HEK293 (cell line): ENCODE results near the gene SLC30A10.

ENCODE experiments used
- CTCF ChIA-PET: fragments of 350-600 bp; formaldehyde crosslinking; extraction: SDS; loops from one replicate; lab custom pipeline; 2021; ENCODE audit warnings: antibody characterized with exemption; lab: Yijun Ruan, JAX
- POLR2A ChIA-PET: fragments of 300-600 bp; formaldehyde crosslinking; extraction: SDS; loops from one replicate; lab custom pipeline; 2020; ENCODE audit warnings: antibody characterized with exemption, inconsistent platforms; lab: Yijun Ruan, JAX
- H3K27ac ChIP-seq: fragments of 200-500 bp; sonication (Bioruptor generic); 2 replicates; pipeline ENCODE4 v1.5.1; 2014; ENCODE audit warnings: low read depth, low read length, control low read depth, inconsistent platforms; ENCODE audit errors: extremely low read depth
- H3K36me3 ChIP-seq, 2 experiments: fragments of 200-500 bp in 1 of 2; sonication (Bioruptor generic) in 1 of 2; 1 replicate in 1 of 2; 2 replicates in 1 of 2; pipeline ENCODE4 v1.5.1; 2014 to 2017; ENCODE audit warnings: inconsistent platforms in 2 of 2, low read length in 2 of 2; ENCODE audit not compliant: control insufficient read depth in 2 of 2, insufficient read depth in 1 of 2
- H3K4me1 ChIP-seq: fragments of 200-500 bp; sonication (Bioruptor generic); 2 replicates; pipeline ENCODE4 v1.5.1; 2014; ENCODE audit warnings: mild to moderate bottlenecking, low read length, inconsistent platforms; ENCODE audit not compliant: control insufficient read depth, insufficient read depth
- H3K4me3 ChIP-seq: 2 replicates; pipeline ENCODE4 v1.5.1; 2011; ENCODE audit warnings: low read depth, mild to moderate bottlenecking, control low read depth, low read length, moderate library complexity
- H3K9me3 ChIP-seq: fragments of 200-500 bp; sonication (Bioruptor generic); 2 replicates; pipeline ENCODE4 v1.5.1; 2014; ENCODE audit warnings: low read depth, low read length, inconsistent platforms; ENCODE audit not compliant: control insufficient read depth, insufficient read depth
- HOXA7 ChIP-seq: sonication (generic); formaldehyde crosslinking; IDR thresholded peaks from 2 replicates; pipeline ENCODE4 v1.8.1; 2022; ENCODE audit warnings: missing genetic modification reagents, borderline replicate concordance
- RBAK ChIP-seq: fragments of 450-650 bp; formaldehyde crosslinking; IDR thresholded peaks from 2 replicates; pipeline ENCODE4 v1.5.1; 2016; ENCODE audit warnings: missing biosample characterization, missing genetic modification characterization
- SCRT2 ChIP-seq: fragments of 450-650 bp; formaldehyde crosslinking; IDR thresholded peaks from 2 replicates; pipeline ENCODE4 v1.5.1; 2016; ENCODE audit warnings: missing biosample characterization, missing genetic modification characterization
- WT1 ChIP-seq: fragments of 450-650 bp; formaldehyde crosslinking; IDR thresholded peaks from 2 replicates; pipeline ENCODE4 v1.5.1; 2016; ENCODE audit warnings: missing biosample characterization, missing genetic modification characterization
- YY1 ChIP-seq: fragments of 450-650 bp; formaldehyde crosslinking; IDR thresholded peaks from 2 replicates; pipeline ENCODE4 v1.5.1; 2018; ENCODE audit warnings: missing biosample characterization, missing genetic modification characterization
- ZBTB1 ChIP-seq: fragments of 450-650 bp; formaldehyde crosslinking; IDR thresholded peaks from 2 replicates; pipeline ENCODE4 v1.5.1; 2016; ENCODE audit warnings: missing biosample characterization, missing genetic modification characterization
- ZBTB8A ChIP-seq: fragments of 450-650 bp; formaldehyde crosslinking; IDR thresholded peaks from 2 replicates; pipeline ENCODE4 v1.5.1; 2016; ENCODE audit warnings: missing biosample characterization, missing genetic modification characterization
- ZNF121 ChIP-seq: fragments of 450-650 bp; formaldehyde crosslinking; IDR thresholded peaks from 2 replicates; pipeline ENCODE4 v1.5.1; 2016; ENCODE audit warnings: missing biosample characterization, missing genetic modification characterization
- ZNF138 ChIP-seq: fragments of 450-650 bp; formaldehyde crosslinking; IDR thresholded peaks from 2 replicates; pipeline ENCODE4 v1.5.1; 2016; ENCODE audit warnings: missing biosample characterization, missing genetic modification characterization, borderline replicate concordance
- ZNF140 ChIP-seq: fragments of 450-650 bp; formaldehyde crosslinking; IDR thresholded peaks from 2 replicates; pipeline ENCODE4 v1.5.1; 2016; ENCODE audit warnings: missing biosample characterization, missing genetic modification characterization
- ZNF174 ChIP-seq: fragments of 450-650 bp; formaldehyde crosslinking; IDR thresholded peaks from 2 replicates; pipeline ENCODE4 v1.5.0; 2017; ENCODE audit warnings: missing biosample characterization, mild to moderate bottlenecking, missing genetic modification characterization
- ZNF214 ChIP-seq: fragments of 450-650 bp; formaldehyde crosslinking; IDR thresholded peaks from 2 replicates; pipeline ENCODE4 v1.5.1; 2017; ENCODE audit warnings: missing biosample characterization, mild to moderate bottlenecking, missing genetic modification characterization, borderline replicate concordance
- ZNF24 ChIP-seq: fragments of 450-650 bp; formaldehyde crosslinking; IDR thresholded peaks from 2 replicates; pipeline ENCODE4 v1.5.1; 2016; ENCODE audit warnings: missing biosample characterization, missing genetic modification characterization
- ZNF391 ChIP-seq: fragments of 450-650 bp; formaldehyde crosslinking; IDR thresholded peaks from 2 replicates; pipeline ENCODE4 v1.5.1; 2016; ENCODE audit warnings: low read depth, missing biosample characterization, missing genetic modification characterization, borderline replicate concordance
- ZNF521 ChIP-seq: fragments of 450-650 bp; formaldehyde crosslinking; IDR thresholded peaks from 2 replicates; pipeline ENCODE4 v1.5.1; 2017; ENCODE audit warnings: missing biosample characterization, mild to moderate bottlenecking, missing genetic modification characterization
- ZNF549 ChIP-seq: fragments of 450-650 bp; IDR thresholded peaks from 2 replicates; pipeline ENCODE4 v1.5.1; 2018; ENCODE audit warnings: missing biosample characterization, missing genetic modification characterization, mild to moderate bottlenecking, inconsistent platforms, moderate library complexity
- ZNF571 ChIP-seq: fragments of 450-650 bp; formaldehyde crosslinking; IDR thresholded peaks from 2 replicates; pipeline ENCODE4 v1.5.0; 2017; ENCODE audit warnings: missing biosample characterization, missing genetic modification characterization
- TF ChIP-seq, protein P1 (sequence below): fragments of 450-650 bp; formaldehyde crosslinking; IDR thresholded peaks from 2 replicates; pipeline ENCODE4 v1.5.1; 2016; ENCODE audit warnings: missing biosample characterization, missing genetic modification characterization
- TF ChIP-seq, protein P2 (sequence below): fragments of 450-650 bp; formaldehyde crosslinking; IDR thresholded peaks from 2 replicates; pipeline ENCODE4 v1.5.1; 2016; ENCODE audit warnings: missing biosample characterization, missing genetic modification characterization
- TF ChIP-seq, protein P3 (sequence below): fragments of 450-650 bp; formaldehyde crosslinking; conservative IDR thresholded peaks from 2 replicates; pipeline ENCODE4 v1.5.1; 2016; ENCODE audit warnings: low read depth, missing biosample characterization, missing genetic modification characterization
- TF ChIP-seq, protein P4 (sequence below): fragments of 450-650 bp; formaldehyde crosslinking; IDR thresholded peaks from 2 replicates; pipeline ENCODE4 v1.5.1; 2016; ENCODE audit warnings: missing biosample characterization, missing genetic modification characterization

The SLC30A10 gene

DNA sequence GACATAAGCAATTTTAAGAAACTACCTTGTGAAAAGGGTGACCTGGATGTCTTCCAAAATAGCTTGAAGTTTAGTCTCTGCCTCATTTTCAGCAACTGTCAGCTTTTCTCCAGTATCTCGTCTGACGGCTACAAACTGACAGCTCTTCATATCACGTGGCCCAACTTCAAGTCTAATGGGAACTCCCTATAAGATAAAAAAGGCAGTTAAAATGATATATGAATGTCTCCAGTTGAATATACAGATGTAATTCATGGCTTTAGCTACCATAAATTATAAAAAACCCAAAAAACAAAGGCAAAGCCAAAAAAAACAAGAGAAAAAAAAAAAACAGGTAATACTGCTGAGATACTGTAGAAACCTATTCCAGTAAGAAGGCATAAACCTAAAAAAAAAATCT, 44.9 kb upstream of the SLC30A10 start (continued):
- TF ChIP-seq, protein P1, sequence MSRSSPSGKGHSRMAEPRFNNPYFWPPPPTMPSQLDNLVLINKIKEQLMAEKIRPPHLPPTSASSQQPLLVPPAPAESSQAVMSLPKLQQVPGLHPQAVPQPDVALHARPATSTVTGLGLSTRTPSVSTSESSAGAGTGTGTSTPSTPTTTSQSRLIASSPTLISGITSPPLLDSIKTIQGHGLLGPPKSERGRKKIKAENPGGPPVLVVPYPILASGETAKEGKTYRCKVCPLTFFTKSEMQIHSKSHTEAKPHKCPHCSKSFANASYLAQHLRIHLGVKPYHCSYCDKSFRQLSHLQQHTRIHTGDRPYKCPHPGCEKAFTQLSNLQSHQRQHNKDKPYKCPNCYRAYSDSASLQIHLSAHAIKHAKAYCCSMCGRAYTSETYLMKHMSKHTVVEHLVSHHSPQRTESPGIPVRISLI (tag by site-specific recombination): peak; percentile 44; the same call in 1 of the 2 replicates
- TF ChIP-seq WT1 (tag by site-specific recombination): peak; percentile 44; the same call in 1 of the 2 replicates

DNA sequence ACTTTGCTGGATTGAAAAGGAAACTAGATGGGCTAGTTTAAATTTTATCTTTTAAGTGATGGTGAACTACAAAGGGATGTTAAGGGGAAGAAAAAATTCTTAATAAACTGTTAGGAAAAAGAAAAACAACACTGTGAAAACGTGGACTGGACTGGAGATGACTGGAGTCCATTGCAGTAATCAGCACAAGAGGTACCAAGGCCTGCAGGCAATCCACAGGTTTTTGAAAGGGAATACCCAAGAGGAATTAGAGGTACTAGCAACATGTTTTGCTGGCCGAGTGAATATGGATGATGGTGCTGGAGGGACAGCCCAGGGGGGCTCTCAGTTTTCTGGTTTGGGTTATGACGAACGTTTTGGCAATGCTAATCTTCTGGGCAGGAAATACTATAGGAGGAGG, 39.0 kb upstream of the SLC30A10 start:
- no peak overlapping the region for H3K4me3 ChIP-seq
- H3K36me3 ChIP-seq: peaks cover 6 to 23% of the 10 kb centered on the region in 2 experiments; a peak in 2 of 3 replicates
- no peaks in the 10 kb centered on the region for H3K9me3 ChIP-seq
- H3K27ac ChIP-seq: no peak overlapping the region
- H3K4me1 ChIP-seq: no peaks in the 10 kb centered on the region
- ChIA-PET POLR2A (no interaction called here), CTCF (no interaction called here)
- TF ChIP-seq SCRT2 (tag by site-specific recombination) (peak; percentile 56), ZBTB8A (tag by site-specific recombination) (no peak)

DNA sequence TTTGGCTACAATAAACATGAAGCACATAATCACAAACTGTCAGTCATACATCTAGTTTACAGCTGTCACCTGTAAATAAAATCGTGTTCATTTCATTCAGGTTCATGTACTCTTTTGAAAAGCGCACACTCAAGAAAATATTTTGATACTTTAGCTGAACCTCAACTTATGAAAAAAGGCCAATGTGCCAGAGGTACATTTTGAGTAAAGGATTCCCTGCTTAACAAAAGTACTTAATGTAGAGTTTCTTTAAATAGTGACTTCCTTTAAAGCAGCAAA, 37.7 kb upstream of the SLC30A10 start:
- POLR2A ChIA-PET: no interaction called here
- Histone ChIP-seq H3K9me3 (no peaks in the 10 kb centered on the region), H3K27ac (no peak overlapping the region), H3K4me3 (no peak overlapping the region), H3K4me1 (no peaks in the 10 kb centered on the region), H3K36me3 (peaks cover 6 to 18% of the 10 kb centered on the region in 2 experiments; a peak in 2 of 3 replicates)
- CTCF ChIA-PET: interaction anchor here (1.0 kb wide), 1 partner anchor 148 kb away, joined by 3 read pairs; no protein-coding TSS in a partner anchor
- 0 out of 2 replicates have a peak, but pooled peaks have one; percentile 6 for TF ChIP-seq ZNF549
- TF ChIP-seq ZNF138 (tag by site-specific recombination): no peak

DNA sequence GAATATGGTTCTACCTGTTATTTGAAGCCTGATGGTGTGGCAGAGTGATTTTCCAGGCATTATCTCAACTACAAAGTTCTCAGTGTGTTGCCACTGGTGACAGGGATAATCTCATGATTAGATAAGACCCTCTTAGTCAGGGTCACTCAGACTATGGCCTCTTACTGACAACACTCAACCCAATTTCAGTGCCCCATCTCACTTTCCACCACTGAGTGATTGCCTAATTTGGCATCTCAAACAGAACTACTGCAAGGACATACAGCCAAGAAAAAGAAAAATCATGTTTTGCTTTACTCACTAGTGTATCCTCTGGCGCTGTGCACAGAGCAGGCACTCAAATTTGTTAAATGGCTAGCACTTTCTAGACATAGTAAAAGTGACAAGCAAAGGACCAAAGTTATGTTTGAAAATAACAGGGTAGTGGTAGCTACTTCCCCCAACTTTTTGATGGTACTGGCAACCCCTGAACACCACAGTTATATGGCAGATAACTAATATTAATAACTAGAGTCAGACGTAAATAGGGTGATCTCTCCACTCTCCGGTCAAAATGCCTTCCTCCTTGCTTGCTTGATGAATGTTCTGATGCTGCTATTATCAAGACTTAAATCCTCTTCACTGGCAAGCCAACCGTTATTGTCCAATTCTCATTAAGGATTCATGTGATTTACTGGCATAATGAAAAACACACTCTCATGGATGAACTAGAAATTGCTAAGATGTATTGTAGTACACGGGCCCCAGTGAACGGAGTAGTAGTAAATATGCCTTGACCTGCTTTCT, 37.1 kb upstream of the SLC30A10 start:
- CTCF ChIA-PET: no interaction called here
- POLR2A ChIA-PET: no interaction called here

More for the DNA sequence above, 37.1 kb upstream of the SLC30A10 start:
- no peaks in the 10 kb centered on the region for H3K9me3 ChIP-seq
- H3K27ac ChIP-seq: no peak overlapping the region
- no peak overlapping the region for H3K4me3 ChIP-seq
- H3K36me3 ChIP-seq: peaks cover 6 to 18% of the 10 kb centered on the region in 2 experiments; a peak in 2 of 3 replicates
- TF ChIP-seq HOXA7 (CRISPR knock-in tag) (no peak), ZNF121 (tag by site-specific recombination) (no peak), ZNF391 (tag by site-specific recombination) (no peak), RBAK (tag by site-specific recombination) (no peak), YY1 (tag by site-specific recombination) (no peak), ZNF214 (no peak), ZNF521 (no peak), ZNF571 (tag by site-specific recombination) (no peak), ZNF24 (tag by site-specific recombination) (no peak), WT1 (tag by site-specific recombination) (no peak), ZNF140 (tag by site-specific recombination) (no peak), ZNF174 (tag by site-specific recombination) (no peak), ZBTB1 (no peak)
- TF ChIP-seq, protein P2, sequence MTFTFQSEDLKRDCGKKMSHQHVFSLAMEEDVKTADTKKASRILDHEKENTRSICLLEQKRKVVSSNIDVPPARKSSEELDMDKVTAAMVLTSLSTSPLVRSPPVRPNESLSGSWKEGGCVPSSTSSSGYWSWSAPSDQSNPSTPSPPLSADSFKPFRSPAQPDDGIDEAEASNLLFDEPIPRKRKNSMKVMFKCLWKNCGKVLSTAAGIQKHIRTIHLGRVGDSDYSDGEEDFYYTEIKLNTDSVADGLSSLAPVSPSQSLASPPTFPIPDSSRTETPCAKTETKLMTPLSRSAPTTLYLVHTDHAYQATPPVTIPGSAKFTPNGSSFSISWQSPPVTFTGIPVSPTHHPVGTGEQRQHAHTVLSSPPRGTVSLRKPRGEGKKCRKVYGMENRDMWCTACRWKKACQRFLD (tag by site-specific recombination): no peak
- TF ChIP-seq, protein P3, sequence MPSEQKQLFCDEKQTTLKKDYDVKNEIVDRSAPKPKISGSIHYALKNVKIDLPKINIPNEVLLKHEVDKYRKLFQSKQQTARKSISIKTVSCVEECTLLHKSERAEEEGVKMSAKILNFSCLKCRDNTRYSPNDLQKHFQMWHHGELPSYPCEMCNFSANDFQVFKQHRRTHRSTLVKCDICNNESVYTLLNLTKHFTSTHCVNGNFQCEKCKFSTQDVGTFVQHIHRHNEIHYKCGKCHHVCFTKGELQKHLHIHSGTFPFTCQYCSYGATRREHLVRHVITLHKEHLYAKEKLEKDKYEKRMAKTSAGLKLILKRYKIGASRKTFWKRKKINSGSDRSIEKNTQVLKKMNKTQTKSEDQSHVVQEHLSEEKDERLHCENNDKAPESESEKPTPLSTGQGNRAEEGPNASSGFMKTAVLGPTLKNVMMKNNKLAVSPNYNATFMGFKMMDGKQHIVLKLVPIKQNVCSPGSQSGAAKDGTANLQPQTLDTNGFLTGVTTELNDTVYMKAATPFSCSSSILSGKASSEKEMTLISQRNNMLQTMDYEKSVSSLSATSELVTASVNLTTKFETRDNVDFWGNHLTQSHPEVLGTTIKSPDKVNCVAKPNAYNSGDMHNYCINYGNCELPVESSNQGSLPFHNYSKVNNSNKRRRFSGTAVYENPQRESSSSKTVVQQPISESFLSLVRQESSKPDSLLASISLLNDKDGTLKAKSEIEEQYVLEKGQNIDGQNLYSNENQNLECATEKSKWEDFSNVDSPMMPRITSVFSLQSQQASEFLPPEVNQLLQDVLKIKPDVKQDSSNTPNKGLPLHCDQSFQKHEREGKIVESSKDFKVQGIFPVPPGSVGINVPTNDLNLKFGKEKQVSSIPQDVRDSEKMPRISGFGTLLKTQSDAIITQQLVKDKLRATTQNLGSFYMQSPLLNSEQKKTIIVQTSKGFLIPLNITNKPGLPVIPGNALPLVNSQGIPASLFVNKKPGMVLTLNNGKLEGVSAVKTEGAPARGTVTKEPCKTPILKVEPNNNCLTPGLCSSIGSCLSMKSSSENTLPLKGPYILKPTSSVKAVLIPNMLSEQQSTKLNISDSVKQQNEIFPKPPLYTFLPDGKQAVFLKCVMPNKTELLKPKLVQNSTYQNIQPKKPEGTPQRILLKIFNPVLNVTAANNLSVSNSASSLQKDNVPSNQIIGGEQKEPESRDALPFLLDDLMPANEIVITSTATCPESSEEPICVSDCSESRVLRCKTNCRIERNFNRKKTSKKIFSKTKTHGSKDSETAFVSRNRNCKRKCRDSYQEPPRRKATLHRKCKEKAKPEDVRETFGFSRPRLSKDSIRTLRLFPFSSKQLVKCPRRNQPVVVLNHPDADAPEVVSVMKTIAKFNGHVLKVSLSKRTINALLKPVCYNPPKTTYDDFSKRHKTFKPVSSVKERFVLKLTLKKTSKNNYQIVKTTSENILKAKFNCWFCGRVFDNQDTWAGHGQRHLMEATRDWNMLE (tag by site-specific recombination): no peak
- TF ChIP-seq, protein P4, sequence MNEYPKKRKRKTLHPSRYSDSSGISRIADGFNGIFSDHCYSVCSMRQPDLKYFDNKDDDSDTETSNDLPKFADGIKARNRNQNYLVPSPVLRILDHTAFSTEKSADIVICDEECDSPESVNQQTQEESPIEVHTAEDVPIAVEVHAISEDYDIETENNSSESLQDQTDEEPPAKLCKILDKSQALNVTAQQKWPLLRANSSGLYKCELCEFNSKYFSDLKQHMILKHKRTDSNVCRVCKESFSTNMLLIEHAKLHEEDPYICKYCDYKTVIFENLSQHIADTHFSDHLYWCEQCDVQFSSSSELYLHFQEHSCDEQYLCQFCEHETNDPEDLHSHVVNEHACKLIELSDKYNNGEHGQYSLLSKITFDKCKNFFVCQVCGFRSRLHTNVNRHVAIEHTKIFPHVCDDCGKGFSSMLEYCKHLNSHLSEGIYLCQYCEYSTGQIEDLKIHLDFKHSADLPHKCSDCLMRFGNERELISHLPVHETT (tag by site-specific recombination): no peak
- no peaks in the 10 kb centered on the region for H3K4me1 ChIP-seq
